Ascending aorta (tissue), 2 donors: ENCODE data around the gene CDKN1B. TPM values are rescaled to one million over a fixed set of nuclear protein-coding genes. Genes with fewer than 3 reads are reported as not detected.
"Not testable (repeated sequence)": the region's sequence is repeated elsewhere in the genome, so short reads cannot be mapped to it uniquely, and the experiment has no call there.

Experiments
- DNase-seq, 2 donors: peaks; one replicate each; pipeline ENCODE4 v3.0.0-alpha.2; 2019; ENCODE audit warnings: low spot score in 2 of 2
- H3K27ac ChIP-seq, 2 donors: fragments of 200-600 bp; sonication (generic); one replicate each; pipeline ENCODE4 v1.5.1; 2016 to 2017; ENCODE audit warnings: mild to moderate bottlenecking in 1 of 2
- H3K27me3 ChIP-seq: fragments of 200-600 bp; sonication (generic); one replicate; pipeline ENCODE4 v1.5.1; 2017
- H3K36me3 ChIP-seq, 2 donors: fragments of 200-600 bp; sonication (generic); one replicate each; pipeline ENCODE4 v1.5.1; 2016
- H3K4me1 ChIP-seq, 2 donors: fragments of 200-600 bp; sonication (generic); one replicate each; pipeline ENCODE4 v1.5.1; 2016 to 2017; ENCODE audit warnings: mild to moderate bottlenecking in 1 of 2
- H3K4me3 ChIP-seq, 2 donors: fragments of 200-600 bp; sonication (generic); one replicate each; pipeline ENCODE4 v1.5.1; 2016 to 2017; ENCODE audit warnings: mild to moderate bottlenecking in 1 of 2
- H3K9me3 ChIP-seq, 2 donors: fragments of 200-600 bp; sonication (generic); one replicate each; pipeline ENCODE4 v1.5.1; 2016
- intact Hi-C: fragments of 100-400 bp; cut with DNase I; formaldehyde crosslinking; loops from one replicate; pipeline ENCODE4 v1.15.1; 2023
- total RNA-seq: library from RNA; depleted of rRNA; stranded (reverse); fragments of >200 nt; gene quantifications from one replicate; pipeline ENCODE4 v1.1.0, GENCODE V29; 2016
- TF ChIP-seq, protein P1 (sequence below), 3 experiments: fragments of 200-600 bp in 2 of 3; fragments of 450-650 bp in 1 of 3; sonication (generic) in 2 of 3; IDR thresholded peaks; one replicate each; pipeline ENCODE4 v1.5.1; 2016 to 2019; ENCODE audit warnings: antibody characterized with exemption in 3 of 3, mild to moderate bottlenecking in 1 of 3, moderate library complexity in 1 of 3

Gene CDKN1B
- total RNA-seq, 1 donor from 2014 or later, result 65.1 TPM

DNA sequence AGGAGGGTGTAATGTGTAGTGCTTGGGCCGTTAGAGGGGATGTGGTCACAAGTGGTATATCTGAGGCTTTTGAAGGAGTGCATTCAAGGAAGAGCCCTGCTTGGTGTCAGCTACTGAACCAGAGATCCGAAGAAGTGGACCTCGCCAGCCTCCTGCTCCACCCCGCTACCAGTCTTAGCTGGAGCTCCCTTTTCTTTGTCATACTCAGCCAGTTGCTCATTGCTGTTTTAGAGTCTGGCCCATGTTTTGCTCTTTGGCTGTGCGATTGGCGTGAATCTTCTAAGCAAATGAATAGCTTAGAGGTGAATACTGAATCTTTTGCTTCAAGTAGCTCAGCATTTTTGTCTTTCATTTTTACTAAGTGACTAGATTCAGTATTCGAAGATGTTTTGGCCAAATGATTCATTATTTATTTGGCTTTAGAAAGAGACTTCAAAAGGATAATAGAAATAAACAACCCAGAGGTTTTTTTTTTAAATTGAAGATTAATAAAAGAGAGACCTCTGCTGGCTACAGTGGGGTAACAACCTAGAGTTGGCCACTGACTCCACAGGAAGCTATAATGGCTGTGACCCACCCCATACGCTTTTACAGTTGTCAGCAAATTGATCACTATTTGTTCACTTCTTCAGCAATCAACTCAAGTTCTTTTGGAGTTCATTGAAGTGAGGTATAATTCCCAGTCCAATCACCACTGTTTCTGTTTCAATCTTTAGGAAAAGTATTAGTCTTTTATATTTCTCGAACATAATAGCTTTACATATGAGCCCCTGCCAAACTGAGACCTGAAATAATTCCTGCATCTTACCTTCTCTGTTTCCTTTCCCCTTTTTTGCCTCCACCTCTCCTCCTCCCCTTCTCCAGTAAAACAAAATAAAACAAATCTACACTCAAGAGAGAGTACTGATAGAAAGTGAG lies 19.9 kb downstream of the CDKN1B start:
- no peaks in the 10 kb centered on the region for H3K9me3 ChIP-seq
- intact Hi-C loops, result no loop called here
- H3K4me1 ChIP-seq, result peaks cover 0 to 22% of the 10 kb centered on the region in 2 donors
- TF ChIP-seq, protein P1, sequence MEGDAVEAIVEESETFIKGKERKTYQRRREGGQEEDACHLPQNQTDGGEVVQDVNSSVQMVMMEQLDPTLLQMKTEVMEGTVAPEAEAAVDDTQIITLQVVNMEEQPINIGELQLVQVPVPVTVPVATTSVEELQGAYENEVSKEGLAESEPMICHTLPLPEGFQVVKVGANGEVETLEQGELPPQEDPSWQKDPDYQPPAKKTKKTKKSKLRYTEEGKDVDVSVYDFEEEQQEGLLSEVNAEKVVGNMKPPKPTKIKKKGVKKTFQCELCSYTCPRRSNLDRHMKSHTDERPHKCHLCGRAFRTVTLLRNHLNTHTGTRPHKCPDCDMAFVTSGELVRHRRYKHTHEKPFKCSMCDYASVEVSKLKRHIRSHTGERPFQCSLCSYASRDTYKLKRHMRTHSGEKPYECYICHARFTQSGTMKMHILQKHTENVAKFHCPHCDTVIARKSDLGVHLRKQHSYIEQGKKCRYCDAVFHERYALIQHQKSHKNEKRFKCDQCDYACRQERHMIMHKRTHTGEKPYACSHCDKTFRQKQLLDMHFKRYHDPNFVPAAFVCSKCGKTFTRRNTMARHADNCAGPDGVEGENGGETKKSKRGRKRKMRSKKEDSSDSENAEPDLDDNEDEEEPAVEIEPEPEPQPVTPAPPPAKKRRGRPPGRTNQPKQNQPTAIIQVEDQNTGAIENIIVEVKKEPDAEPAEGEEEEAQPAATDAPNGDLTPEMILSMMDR (IDR thresholded peaks at IDR 0.05), result peak; percentile 39 to 62 (median 55)
- H3K27ac ChIP-seq, result peak overlapping the region; percentile 57 to 60
- peak in 1 of 2 donors; percentile 73 for DNase-seq
- H3K36me3 ChIP-seq, result no peaks in the 10 kb centered on the region
- H3K4me3 ChIP-seq, result peak overlapping the region in 1 of 2 donors; percentile 27
- H3K27me3 ChIP-seq, result no peaks in the 10 kb centered on the region

DNA sequence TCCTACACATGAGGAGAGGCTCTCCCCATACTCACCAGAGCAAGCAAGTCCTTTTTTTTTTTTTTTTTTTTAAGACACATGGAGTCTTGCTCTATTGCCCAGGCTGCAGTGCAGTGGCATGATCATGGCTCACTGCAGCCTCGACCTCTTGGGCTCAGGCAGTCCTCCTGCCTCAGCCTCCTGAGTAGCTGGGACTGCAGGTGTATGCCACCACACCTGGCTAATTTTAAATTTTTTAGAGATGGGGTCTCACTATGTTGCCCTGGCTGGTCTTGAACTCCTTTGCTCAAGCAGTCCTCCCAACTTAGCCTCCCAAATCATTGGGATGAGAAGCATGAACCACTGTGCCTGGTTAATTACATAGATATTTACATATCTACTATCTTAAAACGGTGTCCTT lies 21.0 kb downstream of the CDKN1B start:
- H3K4me1 ChIP-seq, result peaks cover 0 to 22% of the 10 kb centered on the region in 2 donors
- H3K36me3 ChIP-seq, H3K27me3 ChIP-seq, intact Hi-C loops, H3K4me3 ChIP-seq, DNase-seq, H3K9me3 ChIP-seq, H3K27ac ChIP-seq: not testable (repeated sequence)

DNA sequence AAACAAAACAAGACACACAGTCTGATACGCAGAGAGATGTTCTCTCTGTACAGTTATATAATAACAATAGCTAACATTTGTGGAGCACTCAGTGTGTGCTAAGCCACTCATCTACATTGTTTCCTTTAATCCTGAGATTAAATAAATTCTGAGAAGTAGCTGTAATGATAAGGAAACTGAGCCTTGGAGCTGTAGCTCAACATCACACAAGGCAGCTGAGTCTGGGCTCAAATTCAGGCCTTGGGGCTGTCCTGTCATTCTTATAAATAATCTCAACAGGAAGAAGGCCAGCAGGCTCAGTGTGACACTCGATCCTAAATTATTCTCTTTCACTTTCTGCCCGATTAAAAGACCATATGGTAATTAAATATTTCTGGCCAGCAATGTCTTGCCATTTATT lies 24.5 kb downstream of the CDKN1B start:
- Histone ChIP-seq H3K27ac (no peak overlapping the region), H3K27me3 (no peaks in the 10 kb centered on the region), H3K4me1 (peaks cover 0 to 7% of the 10 kb centered on the region in 2 donors), H3K4me3 (no peak overlapping the region), H3K9me3 (no peaks in the 10 kb centered on the region), H3K36me3 (no peaks in the 10 kb centered on the region)
- TF ChIP-seq, protein P1 (IDR thresholded peaks at IDR 0.05), result no peak
- DNase-seq, result no peak
- intact Hi-C loops, result no loop called here

DNA sequence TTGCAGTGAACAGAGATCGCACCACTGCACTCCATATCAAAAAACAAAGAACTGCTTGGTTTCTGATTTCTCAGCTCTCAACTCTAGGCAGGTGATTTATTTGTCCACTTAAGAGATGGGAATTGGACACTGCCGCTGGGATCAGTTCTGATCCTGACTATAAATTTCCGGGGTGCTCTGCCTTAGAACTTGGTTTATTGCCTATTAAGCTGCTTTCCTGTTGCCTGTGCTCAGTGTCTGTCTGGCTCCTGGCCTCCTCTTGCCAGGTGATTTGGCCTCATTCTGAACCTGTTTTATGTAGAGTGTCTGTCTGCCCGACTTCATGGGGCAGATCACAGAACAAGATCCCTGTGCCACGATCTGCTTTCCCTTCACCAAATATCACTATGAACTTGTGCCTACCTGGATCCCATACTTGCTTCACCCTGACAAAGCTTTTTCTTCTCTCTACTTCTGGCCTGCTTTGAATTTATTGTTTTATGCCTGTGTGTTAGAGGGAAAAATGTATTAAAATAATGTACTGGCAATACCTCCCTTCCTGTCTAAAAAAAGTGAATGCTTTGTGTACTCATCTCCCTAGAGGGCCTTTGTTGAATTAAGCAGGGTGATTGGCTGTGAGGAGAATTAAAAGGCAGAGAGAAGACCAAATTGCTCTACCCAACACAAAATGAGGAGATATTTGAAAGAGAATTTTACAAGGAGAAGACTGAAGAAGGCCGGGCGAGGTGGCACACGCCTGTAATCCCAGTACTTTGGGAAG lies 27.6 kb downstream of the CDKN1B start:
- no peak overlapping the region for H3K27ac ChIP-seq
- no peaks in the 10 kb centered on the region for H3K36me3 ChIP-seq
- no peaks in the 10 kb centered on the region for H3K27me3 ChIP-seq
- H3K4me1 ChIP-seq, result peaks cover 0 to 13% of the 10 kb centered on the region in 2 donors
- DNase-seq, result no peak
- intact Hi-C loops, result no loop called here
- no peaks in the 10 kb centered on the region for H3K9me3 ChIP-seq
- no peak overlapping the region for H3K4me3 ChIP-seq
- TF ChIP-seq, protein P1 (IDR thresholded peaks at IDR 0.05), result no peak

DNA sequence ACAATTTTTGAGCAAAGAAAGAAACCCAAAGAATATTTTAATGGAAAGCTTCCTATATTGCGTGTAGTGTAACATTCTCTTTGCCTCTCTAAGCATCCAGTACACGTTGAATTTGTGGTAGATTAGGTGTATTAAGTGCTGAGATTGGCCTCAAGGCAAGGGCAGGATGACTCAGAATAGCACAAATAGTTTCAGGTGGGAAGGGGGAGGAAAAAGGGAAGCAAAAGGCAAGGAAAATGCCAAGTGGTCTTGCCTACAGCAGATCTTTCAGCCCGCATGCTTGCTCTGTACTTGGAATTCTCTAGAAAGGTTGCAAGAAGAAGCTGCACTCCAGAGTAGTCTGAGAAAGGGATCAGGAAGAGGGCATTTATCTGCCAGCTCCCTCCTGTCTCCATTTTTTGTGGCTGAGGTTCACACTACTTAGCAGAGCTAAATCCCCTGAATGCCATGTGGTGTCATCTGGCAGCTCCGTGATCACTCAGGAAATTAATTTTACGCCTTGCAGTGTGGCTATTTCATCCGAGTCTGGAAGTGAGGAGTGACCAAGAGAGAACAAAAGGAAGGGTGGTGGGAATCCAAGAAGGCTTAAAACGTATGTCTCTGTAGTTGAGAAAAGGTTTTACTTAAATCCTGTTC lies 28.5 kb downstream of the CDKN1B start:
- intact Hi-C loops, result no loop called here
- TF ChIP-seq, protein P1 (IDR thresholded peaks at IDR 0.05), result no peak

More for the DNA sequence above, 28.5 kb downstream of the CDKN1B start:
- Histone ChIP-seq H3K36me3 (no peaks in the 10 kb centered on the region), H3K27me3 (no peaks in the 10 kb centered on the region), H3K9me3 (no peaks in the 10 kb centered on the region), H3K4me3 (no peak overlapping the region), H3K4me1 (peaks cover 0 to 13% of the 10 kb centered on the region in 2 donors), H3K27ac (no peak overlapping the region)
- no peak for DNase-seq
